H1 (cell line): ENCODE data around the gene SH3PXD2A. TPM values are rescaled to one million over a fixed set of nuclear protein-coding genes. Genes with fewer than 3 reads are reported as not detected.

Source experiments
- CTCF ChIA-PET: fragments of 300-600 bp; sonication (Branson Sonifier 250); formaldehyde crosslinking; loops from one replicate; lab custom pipeline; 2021; ENCODE audit not compliant: partially characterized antibody; lab: Charles Lee
- POLR2A ChIA-PET: fragments of 300-600 bp; sonication (Branson Sonifier 250); formaldehyde crosslinking; loops from one replicate; lab custom pipeline; 2021; ENCODE audit warnings: inconsistent platforms; ENCODE audit not compliant: partially characterized antibody; lab: Charles Lee
- DNase-seq, 2 experiments: peaks; one replicate each; pipeline versions ENCODE4 v3.0.0 to v3.0.0-alpha.2; 2010 to 2022; ENCODE audit warnings: low spot score in 2 of 2, low read depth in 1 of 2, mixed read lengths in 1 of 2
- FAIRE-seq: peaks from 2 replicates; lab custom pipeline; 2011; peaks lifted over from hg19 to GRCh38; lab: Jason Lieb, UNC
- H2AFZ ChIP-seq: 2 replicates; pipeline ENCODE4 v1.8.1; 2012; ENCODE audit warnings: low read length, inconsistent platforms
- H2AK5ac ChIP-seq: 2 replicates; pipeline ENCODE4 v1.6.1; 2013; ENCODE audit warnings: low read depth, low read length
- H2BK120ac ChIP-seq: replicated peaks from 2 replicates; pipeline ENCODE3; 2013; ENCODE audit warnings: low read depth, low read length, inconsistent platforms
- H2BK12ac ChIP-seq: 2 replicates; pipeline ENCODE4 v1.6.1; 2013; ENCODE audit warnings: low read depth, low read length
- H2BK15ac ChIP-seq: 2 replicates; pipeline ENCODE4 v1.6.1; 2013; ENCODE audit warnings: low read length
- H2BK20ac ChIP-seq: 2 replicates; pipeline ENCODE4 v1.6.1; 2013; ENCODE audit warnings: low read length
- H2BK5ac ChIP-seq: 2 replicates; pipeline ENCODE4 v1.6.1; 2013; ENCODE audit warnings: low read depth, low read length
- H3K14ac ChIP-seq: 2 replicates; pipeline ENCODE4 v1.6.1; 2013; ENCODE audit warnings: inconsistent platforms; ENCODE audit not compliant: insufficient read length
- H3K18ac ChIP-seq: 2 replicates; pipeline ENCODE4 v1.6.1; 2013; ENCODE audit warnings: low read length; ENCODE audit errors: extremely low read depth
- H3K23ac ChIP-seq: 2 replicates; pipeline ENCODE4 v1.6.1; 2013; ENCODE audit warnings: inconsistent platforms; ENCODE audit not compliant: insufficient read length
- H3K23me2 ChIP-seq: 2 replicates; pipeline ENCODE4 v1.6.1; 2013; ENCODE audit warnings: low read depth, low read length
- H3K27ac ChIP-seq: 2 replicates; pipeline ENCODE4 v1.6.1; 2011; ENCODE audit warnings: low read depth, low read length, inconsistent platforms
- H3K27me3 ChIP-seq, 4 experiments: replicated peaks in 1 of 4; 1 replicate in 1 of 4; 2 replicates in 3 of 4; pipeline versions ENCODE4 v1.6.1 to v1.8.1; 2011 to 2013; ENCODE audit warnings: low read length in 3 of 4, mild to moderate bottlenecking in 3 of 4, inconsistent platforms in 2 of 4, mixed read lengths in 2 of 4, moderate library complexity in 1 of 4; ENCODE audit not compliant: control insufficient read depth in 3 of 4, insufficient read depth in 3 of 4; ENCODE audit errors: extremely low read depth in 1 of 4
- H3K36me3 ChIP-seq, 4 experiments: 2 replicates each; pipeline versions ENCODE4 v1.6.1 to v1.8.1; 2011 to 2013; ENCODE audit warnings: mild to moderate bottlenecking in 4 of 4, low read length in 3 of 4, moderate library complexity in 2 of 4, control low read depth in 1 of 4, inconsistent platforms in 1 of 4; ENCODE audit not compliant: insufficient read depth in 4 of 4, control insufficient read depth in 2 of 4
- H3K4ac ChIP-seq: replicated peaks from 2 replicates; pipeline ENCODE3; 2013; ENCODE audit warnings: low read length, low read depth, mixed read lengths, inconsistent platforms; ENCODE audit not compliant: insufficient read length
- H3K4me1 ChIP-seq, 4 experiments: replicated peaks in 1 of 4; 1 replicate in 1 of 4; 2 replicates in 3 of 4; pipeline versions ENCODE4 v1.6.1 to v1.8.1; 2011 to 2013; ENCODE audit warnings: low read length in 3 of 4, inconsistent platforms in 2 of 4, mixed read lengths in 1 of 4; ENCODE audit not compliant: insufficient read depth in 4 of 4, control insufficient read depth in 3 of 4
- H3K4me2 ChIP-seq, 2 experiments: 2 replicates each; pipeline versions ENCODE4 v1.6.1 to v1.8.1; 2011 to 2013; ENCODE audit warnings: low read depth in 2 of 2, low read length in 2 of 2, control low read depth in 1 of 2, inconsistent platforms in 1 of 2, mild to moderate bottlenecking in 1 of 2; ENCODE audit not compliant: insufficient read depth in 1 of 2
- H3K4me3 ChIP-seq, 4 experiments: fragments of 200-600, 300-600 bp in 1 of 4; sonication (generic), shearing (Covaris generic), sonication (Bioruptor Twin) in 1 of 4; 2 replicates each; pipeline versions ENCODE4 v1.5.1 to v1.8.1; 2011 to 2016; ENCODE audit warnings: low read length in 4 of 4, low read depth in 3 of 4, control low read depth in 2 of 4, inconsistent platforms in 2 of 4, mild to moderate bottlenecking in 2 of 4, mixed read lengths in 1 of 4, moderate library complexity in 1 of 4; ENCODE audit not compliant: insufficient read depth in 2 of 4; ENCODE audit errors: extremely low read depth in 1 of 4
- H3K56ac ChIP-seq: replicated peaks from 2 replicates; pipeline ENCODE3; 2013; ENCODE audit warnings: low read depth, mild to moderate bottlenecking, mixed read lengths, low read length, inconsistent platforms; ENCODE audit not compliant: insufficient read length
- H3K79me1 ChIP-seq: 2 replicates; pipeline ENCODE4 v1.6.1; 2013; ENCODE audit warnings: low read depth, low read length, control low read depth
- H3K79me2 ChIP-seq, 2 experiments: 2 replicates each; pipeline versions ENCODE4 v1.6.1 to v1.8.1; 2012 to 2013; ENCODE audit warnings: low read length in 2 of 2, mild to moderate bottlenecking in 2 of 2, inconsistent platforms in 1 of 2; ENCODE audit not compliant: insufficient read depth in 2 of 2, control insufficient read depth in 1 of 2
- H3K9ac ChIP-seq, 4 experiments: replicated peaks in 1 of 4; 1 replicate in 1 of 4; 2 replicates in 3 of 4; pipeline versions ENCODE4 v1.6.1 to v1.8.1; 2011 to 2013; ENCODE audit warnings: low read depth in 3 of 4, low read length in 3 of 4, control low read depth in 2 of 4, mild to moderate bottlenecking in 2 of 4, moderate library complexity in 2 of 4, inconsistent platforms in 1 of 4; ENCODE audit errors: extremely low read depth in 1 of 4
- H3K9me3 ChIP-seq, 2 experiments: 2 replicates each; pipeline versions ENCODE4 v1.6.1 to v1.8.1; 2012 to 2013; ENCODE audit warnings: mild to moderate bottlenecking in 2 of 2, moderate library complexity in 2 of 2, control low read depth in 1 of 2, inconsistent platforms in 1 of 2, low read depth in 1 of 2, low read length in 1 of 2, mixed read lengths in 1 of 2; ENCODE audit not compliant: insufficient read depth in 2 of 2
- H4K20me1 ChIP-seq, 2 experiments: replicated peaks in 1 of 2; 2 replicates each; pipeline versions ENCODE3 to v1.8.1; 2011 to 2013; ENCODE audit warnings: inconsistent platforms in 2 of 2, low read length in 2 of 2, mild to moderate bottlenecking in 1 of 2; ENCODE audit not compliant: insufficient read depth in 2 of 2, control insufficient read depth in 1 of 2
- H4K5ac ChIP-seq: 2 replicates; pipeline ENCODE4 v1.6.1; 2013; ENCODE audit warnings: low read length, low read depth, mixed read lengths, inconsistent platforms; ENCODE audit not compliant: insufficient read length
- H4K8ac ChIP-seq: 2 replicates; pipeline ENCODE4 v1.8.0; 2013; ENCODE audit warnings: mild to moderate bottlenecking, moderate library complexity, low read length, inconsistent platforms; ENCODE audit not compliant: insufficient read depth; ENCODE audit errors: extremely low read depth
- H4K91ac ChIP-seq: replicated peaks from 2 replicates; pipeline ENCODE3; 2013; ENCODE audit warnings: low read length, mixed read lengths, inconsistent platforms; ENCODE audit not compliant: insufficient read length
- ASH2L ChIP-seq: fragments of 200-600, 300-600 bp; sonication (generic); IDR thresholded peaks from one replicate; pipeline ENCODE4 v1.7.1; 2017; ENCODE audit warnings: low read length
- CTCF ChIP-seq, 3 experiments: IDR thresholded peaks; 1 replicate in 2 of 3; 2 replicates in 1 of 3; pipeline versions ENCODE4 v1.5.1 to v1.6.1; 2011; ENCODE audit warnings: low read length in 3 of 3, mild to moderate bottlenecking in 3 of 3, inconsistent platforms in 2 of 3, low read depth in 1 of 3, moderate library complexity in 1 of 3; ENCODE audit not compliant: insufficient read depth in 1 of 3; ENCODE audit errors: control extremely low read depth in 1 of 3
- EP300 ChIP-seq, 2 experiments: IDR thresholded peaks; 1 replicate in 1 of 2; 2 replicates in 1 of 2; pipeline ENCODE4 v1.6.1; 2011 to 2012; ENCODE audit warnings: low read depth in 2 of 2, low read length in 2 of 2, mild to moderate bottlenecking in 2 of 2, borderline replicate concordance in 1 of 2, inconsistent platforms in 1 of 2, moderate library complexity in 1 of 2
- RAD21 ChIP-seq, 2 experiments: IDR thresholded peaks in 1 of 2; conservative IDR thresholded peaks in 1 of 2; 2 replicates each; pipeline ENCODE4 v1.6.1; 2011; ENCODE audit warnings: low read depth in 2 of 2, low read length in 2 of 2, improper control_type of control experiment in 1 of 2, inconsistent platforms in 1 of 2, mild to moderate bottlenecking in 1 of 2, moderate library complexity in 1 of 2
- WGBS, 2 experiments: shearing (Covaris generic) in 1 of 2; methylation state at CpG; one replicate each; pipeline versions ENCODE4 v1.1.6 to v1.1.7; 2013 to 2015; ENCODE audit warnings: low lambda C conversion rate in 2 of 2, mixed read lengths in 2 of 2, inconsistent platforms in 1 of 2, low coverage in 1 of 2, missing lambda C conversion rate in 1 of 2; ENCODE audit not compliant: insufficient replicate concordance in 2 of 2, insufficient coverage in 1 of 2, insufficient read length in 1 of 2; ENCODE audit errors: extremely low coverage in 1 of 2, missing lambda C conversion rate in 1 of 2; 5-methylcytosine and 5-hydroxymethylcytosine counted together
- polyA plus RNA-seq, 7 experiments: library from polyadenylated mRNA; depleted of rRNA in 3 of 7; stranded (reverse) in 5 of 7; unstranded in 2 of 7; fragments of >200 nt in 5 of 7; fragments of 200-250 nt in 2 of 7; gene quantifications; 1 replicate in 5 of 7; 2 replicates in 1 of 7; 4 replicates in 1 of 7; pipeline versions ENCODE4 v1.2.1 to v1.2.3, GENCODE V29; 2011 to 2013; ENCODE audit warnings: missing spikeins in 2 of 7, mixed read lengths in 2 of 7
- total RNA-seq: library from RNA; stranded (reverse); fragmentation: NEBNext Ultra II Directional; extraction: Animal tissue kit (Norgen Biotek cat#: 25700); gene quantifications from 2 replicates; pipeline ENCODE4 v1.2.1, GENCODE V29; 2021

Gene SH3PXD2A
- total and polyA plus RNA-seq, 2 of the 8 experiments (the other 6 are each of a cell fraction or from before 2014, with no cell fraction given), result 5.4 to 16.3 TPM

GRCh38 chr10:103888113-103888841, 32.9 kb upstream of the SH3PXD2A start:
- Histone ChIP-seq H2BK15ac (no peak overlapping the region), H4K20me1 (peaks cover 0 to 2% of the 10 kb centered on the region in 2 experiments), H2BK5ac (no peak overlapping the region), H3K9me3 (no peaks in the 10 kb centered on the region), H3K56ac (no peak overlapping the region), H2BK12ac (no peak overlapping the region), H3K4me2 (no peak overlapping the region), H3K9ac (no peak overlapping the region), H4K8ac (no peak overlapping the region), H3K14ac (no peak overlapping the region), H2AK5ac (no peak overlapping the region), H3K79me2 (no peaks in the 10 kb centered on the region), H3K23me2 (no peaks in the 10 kb centered on the region)
- DNase-seq (no peak), FAIRE-seq (no peak)
- 66% methylated on average over 6 of the region's 6 CpGs; no CpG with 5 or more reads in 1 of the 2 experiments for whole genome bisulfite sequencing, 2 experiments
- TF ChIP-seq CTCF (IDR thresholded peaks at IDR 0.05; ENCODE audit: control extremely low read depth in 1 of 3, insufficient read depth in 1 of 3, low read depth in 1 of 3, low read length in 3 of 3) (peak in 2 of 3 experiments; percentile 49 to 85; a peak in 2 of 4 replicates), ASH2L (no peak), RAD21 (IDR thresholded peaks at IDR 0.05 in 1 of 2, conservative IDR thresholded peaks at IDR 0.05 in 1 of 2; ENCODE audit: low read depth in 2 of 2, low read length in 2 of 2) (peak; percentile 88 to 89), EP300 (IDR thresholded peaks at IDR 0.05; ENCODE audit: borderline replicate concordance in 1 of 2, low read depth in 2 of 2, low read length in 2 of 2) (no peak)
- TF ChIP-seq, all 59 proteins: peak for 2
- no peak overlapping the region for H4K5ac ChIP-seq
- H3K79me1 ChIP-seq, result no peaks in the 10 kb centered on the region
- H4K91ac ChIP-seq, result no peak overlapping the region
- H3K23ac ChIP-seq, result no peak overlapping the region
- H2BK120ac ChIP-seq, result no peak overlapping the region
- peaks cover 0 to 2% (median 0%) of the 10 kb centered on the region in 4 experiments; a peak in 1 of 7 replicates for H3K4me1 ChIP-seq
- no peak overlapping the region for H2AFZ ChIP-seq
- POLR2A ChIA-PET, result interaction anchor here (0.6 kb wide), 1 partner anchor 13 kb away, joined by 3 read pairs; no protein-coding TSS in a partner anchor
- H3K36me3 ChIP-seq, result peaks cover 0 to 2% (median 0%) of the 10 kb centered on the region in 4 experiments; a peak in 1 of 8 replicates
- no peak overlapping the region for H3K4ac ChIP-seq
- no peak overlapping the region for H3K18ac ChIP-seq
- CTCF ChIA-PET, result interaction anchor here (0.6 to 11.7 kb wide), 52 partner anchors 10 to 385 kb away, joined by 3 to 193 read pairs (median 4); partner anchors contain the start of gene SH3PXD2A
- H3K27ac ChIP-seq, result no peak overlapping the region
- H2BK20ac ChIP-seq, result no peak overlapping the region
- H3K27me3 ChIP-seq, result no peaks in the 10 kb centered on the region
- H3K4me3 ChIP-seq, result no peak overlapping the region
